HG03342 (cell line): ENCODE measurements around the gene EVC2.

ENCODE experiments used
- ATAC-seq: cut with Tn5 transposase; IDR thresholded peaks from one replicate; pipeline ENCODE4 v1.9.1; 2021; ENCODE audit warnings: mild to moderate bottlenecking, moderate library complexity; ENCODE audit not compliant: unreplicated experiment

The EVC2 gene

GRCh38 chr4:5708449-5709206 lies at the start of gene EVC2:
Gene EVC2 (minus strand): TSS chr4:5708559. CDS start chr4:5708513, 46 bp downstream.
- ATAC-seq = no peak

GRCh38 chr4:5757954-5758353 lies 49.6 kb upstream of the EVC2 start:
- no peak for ATAC-seq

GRCh38 chr4:5757536-5757935 lies 49.2 kb upstream of the EVC2 start:
- no peak for ATAC-seq

GRCh38 chr4:5757091-5757490 lies 48.7 kb upstream of the EVC2 start:
- no peak for ATAC-seq

GRCh38 chr4:5756271-5756670 lies 47.9 kb upstream of the EVC2 start:
- ATAC-seq = no peak

GRCh38 chr4:5755679-5756078 lies 47.3 kb upstream of the EVC2 start:
- no peak for ATAC-seq

GRCh38 chr4:5755161-5755560 lies 46.8 kb upstream of the EVC2 start:
- ATAC-seq = no peak

GRCh38 chr4:5754529-5754881 lies 46.1 kb upstream of the EVC2 start:
- ATAC-seq = no peak

GRCh38 chr4:5753766-5754528 lies 45.6 kb upstream of the EVC2 start:
- ATAC-seq = no peak

GRCh38 chr4:5753366-5753765 lies 45.0 kb upstream of the EVC2 start:
- ATAC-seq = no peak

- no peak for ATAC-seq
Observed at GRCh38 chr4:5752376-5753184, 44.2 kb upstream of the EVC2 start.

GRCh38 chr4:5751666-5752375 lies 43.5 kb upstream of the EVC2 start:
- no peak for ATAC-seq

- no peak for ATAC-seq
Observed at GRCh38 chr4:5750946-5751665, 42.7 kb upstream of the EVC2 start.

- ATAC-seq = no peak
Observed at GRCh38 chr4:5750052-5750945, 41.9 kb upstream of the EVC2 start.

- no peak for ATAC-seq
Observed at GRCh38 chr4:5749568-5749967, 41.2 kb upstream of the EVC2 start.

- no peak for ATAC-seq
Observed at GRCh38 chr4:5747738-5748375, 39.5 kb upstream of the EVC2 start.

- no peak for ATAC-seq
Observed at GRCh38 chr4:5746829-5747737, 38.7 kb upstream of the EVC2 start.

- ATAC-seq = no peak
Observed at GRCh38 chr4:5746250-5746649, 37.9 kb upstream of the EVC2 start.
